Panc1 (cell line): Measurements from ENCODE around the gene ADARB2. TPM values are rescaled to one million over a fixed set of nuclear protein-coding genes. Genes with fewer than 3 reads are reported as not detected.

Source experiments
- ATAC-seq: fragments of 200-7000 bp; cut with Tn5 transposase; 2 replicates; pipeline ENCODE4 v1.9.1; 2020; ENCODE audit warnings: mild to moderate bottlenecking, moderate library complexity
- BruUV-seq: library from RNA; stranded (reverse); fragments of 400-500 nt; replicated peaks from 2 replicates; lab custom pipeline; 2021; lab: Mats Ljungman, UMichigan
- CTCF ChIA-PET: fragments of 300-600 bp; sonication (Branson Sonifier 250); formaldehyde crosslinking; loops from one replicate; lab custom pipeline; 2022; ENCODE audit warnings: antibody characterized with exemption; lab: Charles Lee
- POLR2A ChIA-PET: fragments of 300-600 bp; sonication (Branson Sonifier 250); formaldehyde crosslinking; loops from one replicate; lab custom pipeline; 2022; ENCODE audit warnings: antibody characterized with exemption; lab: Charles Lee
- DNase-seq: peaks from one replicate; pipeline ENCODE4 v3.0.0-alpha.2; 2010; ENCODE audit warnings: low read depth, low spot score
- H3K27ac ChIP-seq: 2 replicates; pipeline ENCODE4 v1.5.1; 2011; ENCODE audit warnings: mild to moderate bottlenecking, low read length, inconsistent platforms
- H3K27me3 ChIP-seq: fragments of 200-500 bp; sonication (Bioruptor generic); 2 replicates; pipeline ENCODE4 v1.6.0; 2014; ENCODE audit warnings: low read length, inconsistent platforms; ENCODE audit not compliant: control insufficient read depth, insufficient read depth
- H3K36me3 ChIP-seq: fragments of 200-500 bp; sonication (Bioruptor generic); 2 replicates; pipeline ENCODE4 v1.5.1; 2014; ENCODE audit warnings: inconsistent platforms, mild to moderate bottlenecking, low read length, moderate library complexity; ENCODE audit not compliant: control insufficient read depth, insufficient read depth
- H3K4me1 ChIP-seq: 2 replicates; pipeline ENCODE4 v1.5.1; 2011; ENCODE audit warnings: inconsistent platforms, mild to moderate bottlenecking, low read length, moderate library complexity; ENCODE audit not compliant: control insufficient read depth, insufficient read depth
- H3K4me3 ChIP-seq, 2 experiments: 2 replicates each; pipeline ENCODE4 v1.5.1; 2011 to 2012; ENCODE audit warnings: low read depth in 2 of 2, low read length in 2 of 2, mild to moderate bottlenecking in 2 of 2, inconsistent platforms in 1 of 2, moderate library complexity in 1 of 2
- H3K9me3 ChIP-seq: fragments of 200-500 bp; sonication (Bioruptor generic); 2 replicates; pipeline ENCODE4 v1.5.1; 2014; ENCODE audit warnings: low read depth, mild to moderate bottlenecking, inconsistent platforms, low read length, moderate library complexity; ENCODE audit not compliant: control insufficient read depth, insufficient read depth
- POLR2AphosphoS5 ChIP-seq: IDR thresholded peaks from 2 replicates; pipeline ENCODE4 v1.6.1; 2012; ENCODE audit warnings: mild to moderate bottlenecking, low read depth, low read length, moderate library complexity
- SIN3A ChIP-seq: IDR thresholded peaks from 2 replicates; pipeline ENCODE4 v1.6.1; 2012; ENCODE audit warnings: low read depth, mild to moderate bottlenecking, low read length, moderate library complexity, borderline replicate concordance; ENCODE audit not compliant: insufficient read depth
- TCF7L2 ChIP-seq: IDR thresholded peaks from 2 replicates; pipeline ENCODE4 v1.6.1; 2011; ENCODE audit warnings: mild to moderate bottlenecking, low read depth, low read length, inconsistent platforms
- in situ Hi-C: cut with HindIII; loops from 2 replicates; pipeline ENCODE4 v1.10.0; 2016; ENCODE audit warnings: low sequenced_read_pairs, low pct_unique_long_range_greater_than_20kb
- intact Hi-C: fragments of 100-400 bp; cut with micrococcal nuclease; formaldehyde crosslinking; loops from one replicate; pipeline ENCODE4 v1.10.0; 2022; ENCODE audit not compliant: unreplicated experiment
- total RNA-seq: library from RNA; stranded (reverse); gene quantifications from one replicate; pipeline ENCODE4 v1.2.1, GENCODE V29; 2021; ENCODE audit not compliant: unreplicated experiment
- TF ChIP-seq, protein P1 (sequence below), 2 experiments: IDR thresholded peaks; 2 replicates each; pipeline ENCODE4 v1.6.1; 2011 to 2012; ENCODE audit warnings: low read depth in 2 of 2, control low read depth in 1 of 2, low read length in 1 of 2, mild to moderate bottlenecking in 1 of 2, moderate library complexity in 1 of 2; ENCODE audit not compliant: insufficient read depth in 1 of 2
- TF ChIP-seq, protein P2 (sequence below): fragments of 450-650 bp; IDR thresholded peaks from 2 replicates; pipeline ENCODE4 v1.5.1; 2017; ENCODE audit warnings: mild to moderate bottlenecking

Gene ADARB2
- total RNA-seq, 1 experiment from 2014 or later = 0.31 TPM

DNA sequence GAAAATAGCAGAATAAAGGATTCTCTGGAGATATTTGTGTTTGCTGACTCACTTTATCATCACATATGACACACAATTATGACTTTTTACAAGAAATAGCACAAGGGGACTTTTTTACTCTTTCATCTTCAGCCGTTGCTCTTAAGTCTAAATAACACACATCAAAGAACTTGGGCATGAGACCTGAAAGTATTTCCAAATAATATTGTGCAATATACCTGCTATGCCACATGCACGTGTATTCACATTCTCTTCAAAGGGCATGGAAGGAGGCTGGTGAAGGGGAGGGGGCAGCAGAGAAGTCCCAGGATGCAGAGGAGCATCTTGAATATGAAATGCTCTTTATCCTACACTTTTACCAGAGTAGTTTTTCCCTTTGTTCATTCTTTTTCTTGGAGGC is 4.1 kb upstream of the ADARB2 start:
- Histone ChIP-seq H3K4me1 (no peaks in the 10 kb centered on the region), H3K36me3 (no peaks in the 10 kb centered on the region), H3K27ac (no peak overlapping the region), H3K27me3 (peaks cover 7% of the 10 kb centered on the region), H3K9me3 (no peaks in the 10 kb centered on the region), H3K4me3 (no peak overlapping the region)
- ChIA-PET CTCF (no interaction called here), POLR2A (no interaction called here)
- in situ Hi-C loops (no loop called here), intact Hi-C loops (no loop called here)
- TF ChIP-seq SIN3A (no peak), POLR2AphosphoS5 (no peak), TCF7L2 (no peak)
- TF ChIP-seq, protein P1, sequence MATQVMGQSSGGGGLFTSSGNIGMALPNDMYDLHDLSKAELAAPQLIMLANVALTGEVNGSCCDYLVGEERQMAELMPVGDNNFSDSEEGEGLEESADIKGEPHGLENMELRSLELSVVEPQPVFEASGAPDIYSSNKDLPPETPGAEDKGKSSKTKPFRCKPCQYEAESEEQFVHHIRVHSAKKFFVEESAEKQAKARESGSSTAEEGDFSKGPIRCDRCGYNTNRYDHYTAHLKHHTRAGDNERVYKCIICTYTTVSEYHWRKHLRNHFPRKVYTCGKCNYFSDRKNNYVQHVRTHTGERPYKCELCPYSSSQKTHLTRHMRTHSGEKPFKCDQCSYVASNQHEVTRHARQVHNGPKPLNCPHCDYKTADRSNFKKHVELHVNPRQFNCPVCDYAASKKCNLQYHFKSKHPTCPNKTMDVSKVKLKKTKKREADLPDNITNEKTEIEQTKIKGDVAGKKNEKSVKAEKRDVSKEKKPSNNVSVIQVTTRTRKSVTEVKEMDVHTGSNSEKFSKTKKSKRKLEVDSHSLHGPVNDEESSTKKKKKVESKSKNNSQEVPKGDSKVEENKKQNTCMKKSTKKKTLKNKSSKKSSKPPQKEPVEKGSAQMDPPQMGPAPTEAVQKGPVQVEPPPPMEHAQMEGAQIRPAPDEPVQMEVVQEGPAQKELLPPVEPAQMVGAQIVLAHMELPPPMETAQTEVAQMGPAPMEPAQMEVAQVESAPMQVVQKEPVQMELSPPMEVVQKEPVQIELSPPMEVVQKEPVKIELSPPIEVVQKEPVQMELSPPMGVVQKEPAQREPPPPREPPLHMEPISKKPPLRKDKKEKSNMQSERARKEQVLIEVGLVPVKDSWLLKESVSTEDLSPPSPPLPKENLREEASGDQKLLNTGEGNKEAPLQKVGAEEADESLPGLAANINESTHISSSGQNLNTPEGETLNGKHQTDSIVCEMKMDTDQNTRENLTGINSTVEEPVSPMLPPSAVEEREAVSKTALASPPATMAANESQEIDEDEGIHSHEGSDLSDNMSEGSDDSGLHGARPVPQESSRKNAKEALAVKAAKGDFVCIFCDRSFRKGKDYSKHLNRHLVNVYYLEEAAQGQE (IDR thresholded peaks at IDR 0.05; ENCODE audit: insufficient read depth in 1 of 2, low read depth in 2 of 2, low read length in 1 of 2) = no peak
- TF ChIP-seq, protein P2, sequence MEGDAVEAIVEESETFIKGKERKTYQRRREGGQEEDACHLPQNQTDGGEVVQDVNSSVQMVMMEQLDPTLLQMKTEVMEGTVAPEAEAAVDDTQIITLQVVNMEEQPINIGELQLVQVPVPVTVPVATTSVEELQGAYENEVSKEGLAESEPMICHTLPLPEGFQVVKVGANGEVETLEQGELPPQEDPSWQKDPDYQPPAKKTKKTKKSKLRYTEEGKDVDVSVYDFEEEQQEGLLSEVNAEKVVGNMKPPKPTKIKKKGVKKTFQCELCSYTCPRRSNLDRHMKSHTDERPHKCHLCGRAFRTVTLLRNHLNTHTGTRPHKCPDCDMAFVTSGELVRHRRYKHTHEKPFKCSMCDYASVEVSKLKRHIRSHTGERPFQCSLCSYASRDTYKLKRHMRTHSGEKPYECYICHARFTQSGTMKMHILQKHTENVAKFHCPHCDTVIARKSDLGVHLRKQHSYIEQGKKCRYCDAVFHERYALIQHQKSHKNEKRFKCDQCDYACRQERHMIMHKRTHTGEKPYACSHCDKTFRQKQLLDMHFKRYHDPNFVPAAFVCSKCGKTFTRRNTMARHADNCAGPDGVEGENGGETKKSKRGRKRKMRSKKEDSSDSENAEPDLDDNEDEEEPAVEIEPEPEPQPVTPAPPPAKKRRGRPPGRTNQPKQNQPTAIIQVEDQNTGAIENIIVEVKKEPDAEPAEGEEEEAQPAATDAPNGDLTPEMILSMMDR = no peak
- no peak for DNase-seq
- BruUV-seq = no TSS peak
- ATAC-seq = no peak

DNA sequence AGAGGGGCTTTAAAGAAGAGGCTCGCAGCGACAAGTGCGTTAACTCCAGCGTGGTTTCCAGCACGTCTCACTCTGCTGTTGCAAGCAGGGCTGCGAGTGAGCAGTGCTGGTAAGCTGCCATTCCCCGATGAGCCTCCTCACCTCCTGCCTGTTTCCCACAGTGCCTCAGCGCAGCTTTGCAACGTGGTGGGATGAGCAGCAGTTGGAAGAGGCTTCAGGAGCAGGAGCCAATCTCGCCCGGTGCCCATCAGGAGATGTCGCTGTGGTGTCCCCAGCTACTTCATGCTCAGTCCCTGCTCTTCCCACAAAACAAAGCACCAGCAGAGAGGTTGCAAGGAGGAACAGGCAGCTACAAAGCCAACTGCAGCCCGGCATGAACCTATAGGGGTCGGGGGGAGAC is 2.4 kb upstream of the ADARB2 start:
- H3K36me3 ChIP-seq = no peaks in the 10 kb centered on the region

More for the DNA sequence above, 2.4 kb upstream of the ADARB2 start:
- no TSS peak for BruUV-seq
- H3K27me3 ChIP-seq = peaks cover 7% of the 10 kb centered on the region
- H3K4me1 ChIP-seq = no peaks in the 10 kb centered on the region
- no peak overlapping the region for H3K4me3 ChIP-seq
- TF ChIP-seq, protein P2 = no peak
- TF ChIP-seq, protein P1 (IDR thresholded peaks at IDR 0.05; ENCODE audit: insufficient read depth in 1 of 2, low read depth in 2 of 2, low read length in 1 of 2) = no peak
- TF ChIP-seq TCF7L2 = no peak
- TF ChIP-seq SIN3A = no peak
- TF ChIP-seq POLR2AphosphoS5 = no peak
- in situ Hi-C loops = no loop called here
- no peak for ATAC-seq
- no peaks in the 10 kb centered on the region for H3K9me3 ChIP-seq
- POLR2A ChIA-PET = no interaction called here
- intact Hi-C loops = no loop called here
- no peak for DNase-seq
- H3K27ac ChIP-seq = no peak overlapping the region
- CTCF ChIA-PET = no interaction called here
